ENCODE data around the gene RALGAPB. TPM values are rescaled to one million over a fixed set of nuclear protein-coding genes. Genes with fewer than 3 reads are reported as not detected.

Gene RALGAPB
- total and polyA plus RNA-seq, 2 of the 13 experiments (the other 11 are each of a cell fraction or from before 2014, with no cell fraction given): 17.6 to 30.6 TPM

- TF ChIP-seq DMTF1 (CRISPR knock-in tag; IDR thresholded peaks at IDR 0.05) (no peak), ZBTB21 (CRISPR knock-in tag; IDR thresholded peaks at IDR 0.05) (no peak), LBX2 (CRISPR knock-in tag; IDR thresholded peaks at IDR 0.05; ENCODE audit: borderline replicate concordance) (no peak), ZNF713 (CRISPR knock-in tag; IDR thresholded peaks at IDR 0.05) (peak; percentile 43; the same call in 1 of the 2 replicates), ZNF431 (CRISPR knock-in tag; IDR thresholded peaks at IDR 0.05; ENCODE audit: borderline replicate concordance, low read depth) (no peak), PRPF4 (IDR thresholded peaks at IDR 0.05; ENCODE audit: low read depth, low read length, poor library complexity, severe bottlenecking) (no peak), ZNF777 (CRISPR knock-in tag; IDR thresholded peaks at IDR 0.05) (no peak; the same call in 1 of the 2 replicates), AGO1 (IDR thresholded peaks at IDR 0.05; ENCODE audit: low read depth, low read length, poor library complexity, severe bottlenecking) (peak; percentile 56), MIER3 (CRISPR knock-in tag; IDR thresholded peaks at IDR 0.05; ENCODE audit: borderline replicate concordance) (no peak), ZNF652 (CRISPR knock-in tag; IDR thresholded peaks at IDR 0.05; ENCODE audit: borderline replicate concordance, low read depth) (no peak), GTF3A (CRISPR knock-in tag; conservative IDR thresholded peaks at IDR 0.05) (no peak), UBTF (CRISPR knock-in tag; IDR thresholded peaks at IDR 0.05) (peak; percentile 50; the same call in 1 of the 2 replicates), ZNF367 (CRISPR knock-in tag; IDR thresholded peaks at IDR 0.05; ENCODE audit: borderline replicate concordance) (no peak), PREB (CRISPR knock-in tag; IDR thresholded peaks at IDR 0.05) (no peak), XRCC5 (optimal IDR thresholded peaks at IDR 0.05; ENCODE audit: low read length) (peak; percentile 92), ZNF563 (CRISPR knock-in tag; IDR thresholded peaks at IDR 0.05) (no peak; the same call in 1 of the 2 replicates), PCBP1 (IDR thresholded peaks at IDR 0.05; ENCODE audit: borderline replicate concordance, low read depth, low read length) (no peak)
Measured at GRCh38 chr20:38601216-38602184, 128.9 kb downstream of the RALGAPB start, which contains the start of gene ARHGAP40 (continued).
